CD14-positive monocyte (primary cell): ENCODE measurements around the gene FAM222B. TPM values are rescaled to one million over a fixed set of nuclear protein-coding genes. Genes with fewer than 3 reads are reported as not detected.

ENCODE experiments used
- DNase-seq, 3 donors: peaks; one replicate each; pipeline ENCODE4 v3.0.0-alpha.2; 2011 to 2022
- H2AFZ ChIP-seq: 2 replicates; pipeline ENCODE4 v1.6.0; 2012; ENCODE audit warnings: mild to moderate bottlenecking, low read depth, low read length, inconsistent platforms; ENCODE audit not compliant: insufficient read depth, poor library complexity, severe bottlenecking
- H3K27ac ChIP-seq, 2 donors: 1 replicate in 1 of 2; 2 replicates in 1 of 2; pipeline ENCODE4 v1.5.1; 2012 to 2013; ENCODE audit warnings: low read length in 2 of 2, control low read depth in 1 of 2, inconsistent platforms in 1 of 2, low read depth in 1 of 2, mild to moderate bottlenecking in 1 of 2
- H3K27me3 ChIP-seq, 2 donors: one replicate each; pipeline versions ENCODE4 v1.6.0 to v1.6.1; 2011 to 2013; ENCODE audit warnings: low read length in 2 of 2; ENCODE audit not compliant: control insufficient read depth in 2 of 2, insufficient read depth in 2 of 2
- H3K36me3 ChIP-seq, 2 donors: replicated peaks in 1 of 2; 1 replicate in 1 of 2; 2 replicates in 1 of 2; pipeline versions ENCODE4 v1.5.1 to v1.6.1; 2012 to 2013; ENCODE audit warnings: low read length in 2 of 2, control low read depth in 1 of 2, inconsistent platforms in 1 of 2, mild to moderate bottlenecking in 1 of 2; ENCODE audit not compliant: insufficient read depth in 2 of 2, control insufficient read depth in 1 of 2
- H3K4me1 ChIP-seq, 2 donors: 1 replicate in 1 of 2; 2 replicates in 1 of 2; pipeline versions ENCODE4 v1.5.1 to v1.6.1; 2012 to 2013; ENCODE audit warnings: low read length in 2 of 2, control low read depth in 1 of 2, inconsistent platforms in 1 of 2, mild to moderate bottlenecking in 1 of 2, moderate library complexity in 1 of 2; ENCODE audit not compliant: insufficient read depth in 2 of 2, control insufficient read depth in 1 of 2
- H3K4me2 ChIP-seq: replicated peaks from 2 replicates; pipeline ENCODE3; 2012; ENCODE audit warnings: low read length, moderate library complexity, mild to moderate bottlenecking; ENCODE audit not compliant: poor library complexity, severe bottlenecking; ENCODE audit errors: extremely low read depth
- H3K4me3 ChIP-seq, 3 experiments: fragments of 200-600 bp in 1 of 3; sonication (generic) in 1 of 3; replicated peaks in 1 of 3; 1 replicate in 2 of 3; 2 replicates in 1 of 3; pipeline ENCODE4 v1.5.1; 2011 to 2013; ENCODE audit warnings: low read length in 3 of 3, mild to moderate bottlenecking in 3 of 3, control low read depth in 2 of 3, low read depth in 2 of 3, inconsistent platforms in 1 of 3, moderate library complexity in 1 of 3
- H3K79me2 ChIP-seq: 2 replicates; pipeline ENCODE4 v1.6.0; 2012; ENCODE audit warnings: mild to moderate bottlenecking, control low read depth, inconsistent platforms, low read length, moderate library complexity; ENCODE audit not compliant: insufficient read depth
- H3K9ac ChIP-seq: 2 replicates; pipeline ENCODE4 v1.6.0; 2017; ENCODE audit warnings: low read length, mild to moderate bottlenecking; ENCODE audit not compliant: insufficient read depth, poor library complexity, severe bottlenecking
- H3K9me3 ChIP-seq, 2 donors: replicated peaks in 1 of 2; 1 replicate in 1 of 2; 2 replicates in 1 of 2; pipeline versions ENCODE4 v1.5.1 to v1.6.1; 2012 to 2013; ENCODE audit warnings: low read length in 2 of 2, control low read depth in 1 of 2; ENCODE audit not compliant: control insufficient read depth in 1 of 2, insufficient read depth in 1 of 2
- H4K20me1 ChIP-seq: 2 replicates; pipeline ENCODE4 v1.6.0; 2012; ENCODE audit warnings: mild to moderate bottlenecking, low read length, control low read depth, moderate library complexity; ENCODE audit not compliant: insufficient read depth
- H3K27ac Mint-ChIP-seq, 7 donors: one replicate each; pipeline ENCODE4 v1.8.0; 2020; ENCODE audit warnings: mild to moderate bottlenecking in 7 of 7, mixed read lengths in 7 of 7, moderate library complexity in 6 of 7, inconsistent platforms in 2 of 7
- H3K27me3 Mint-ChIP-seq, 3 donors: one replicate each; pipeline ENCODE4 v1.8.0; 2021 to 2022; ENCODE audit warnings: low read depth in 3 of 3, mild to moderate bottlenecking in 3 of 3, mixed read lengths in 3 of 3, moderate library complexity in 3 of 3, inconsistent platforms in 1 of 3
- H3K36me3 Mint-ChIP-seq, 2 donors: one replicate each; pipeline ENCODE4 v1.8.0; 2020; ENCODE audit warnings: mixed read lengths in 2 of 2, inconsistent platforms in 1 of 2, mild to moderate bottlenecking in 1 of 2
- H3K4me1 Mint-ChIP-seq: one replicate; pipeline ENCODE4 v1.8.0; 2020; ENCODE audit warnings: mild to moderate bottlenecking, mixed read lengths
- H3K4me3 Mint-ChIP-seq, 2 donors: one replicate each; pipeline ENCODE4 v1.8.0; 2020; ENCODE audit warnings: mild to moderate bottlenecking in 2 of 2, mixed read lengths in 2 of 2, moderate library complexity in 1 of 2
- H3K9me3 Mint-ChIP-seq, 7 donors: one replicate each; pipeline ENCODE4 v1.8.0; 2020 to 2022; ENCODE audit warnings: mixed read lengths in 7 of 7, mild to moderate bottlenecking in 6 of 7, moderate library complexity in 6 of 7, inconsistent platforms in 2 of 7
- WGBS: methylation state at CpG from one replicate; pipeline ENCODE4 v1.1.5; 2013; ENCODE audit warnings: missing lambda C conversion rate; ENCODE audit not compliant: insufficient coverage; 5-methylcytosine and 5-hydroxymethylcytosine counted together
- intact Hi-C, 2 donors: fragments of 100-400 bp; cut with micrococcal nuclease; formaldehyde crosslinking; loops; one replicate each; pipeline versions ENCODE4 v1.15.0 to v1.15.1; 2023
- polyA plus RNA-seq, 3 donors: library from polyadenylated mRNA; depleted of rRNA in 1 of 3; unstranded in 2 of 3; stranded (reverse) in 1 of 3; fragments of 300-500 nt in 2 of 3; fragments of >200 nt in 1 of 3; fragmentation: Illumina TruSeq in 2 of 3; gene quantifications; 1 replicate in 2 of 3; 2 replicates in 1 of 3; pipeline ENCODE4 v1.2.3, GENCODE V29; 2012 to 2021
- TF ChIP-seq, protein P1 (sequence below): fragments of 200-600 bp; IDR thresholded peaks from one replicate; pipeline ENCODE4 v1.8.0; 2022; ENCODE audit warnings: antibody characterized with exemption, mild to moderate bottlenecking

FAM222B gene
- polyA plus RNA-seq, 3 donors = 1.5 to 8.6 (median 1.9) TPM

- Mint-ChIP-seq H3K27me3 (peaks cover 0 to 5% (median 2%) of the 10 kb centered on the region in 3 donors), H3K4me1 (peaks cover 3% of the 10 kb centered on the region), H3K36me3 (peaks cover 7% of the 10 kb centered on the region in 2 donors), H3K4me3 (no peak overlapping the region), H3K27ac (no peak overlapping the region), H3K9me3 (no peaks in the 10 kb centered on the region)
- no peak overlapping the region for H3K9ac ChIP-seq
- no peak overlapping the region for H3K4me2 ChIP-seq
- H3K27ac ChIP-seq = no peak overlapping the region
- WGBS = no CpG with 5 or more reads among the region's 7 CpGs
- peaks cover 1% of the 10 kb centered on the region for H4K20me1 ChIP-seq
- no peaks in the 10 kb centered on the region for H3K79me2 ChIP-seq
- H3K9me3 ChIP-seq = no peaks in the 10 kb centered on the region
- intact Hi-C loops = no loop called here
- TF ChIP-seq, protein P1, sequence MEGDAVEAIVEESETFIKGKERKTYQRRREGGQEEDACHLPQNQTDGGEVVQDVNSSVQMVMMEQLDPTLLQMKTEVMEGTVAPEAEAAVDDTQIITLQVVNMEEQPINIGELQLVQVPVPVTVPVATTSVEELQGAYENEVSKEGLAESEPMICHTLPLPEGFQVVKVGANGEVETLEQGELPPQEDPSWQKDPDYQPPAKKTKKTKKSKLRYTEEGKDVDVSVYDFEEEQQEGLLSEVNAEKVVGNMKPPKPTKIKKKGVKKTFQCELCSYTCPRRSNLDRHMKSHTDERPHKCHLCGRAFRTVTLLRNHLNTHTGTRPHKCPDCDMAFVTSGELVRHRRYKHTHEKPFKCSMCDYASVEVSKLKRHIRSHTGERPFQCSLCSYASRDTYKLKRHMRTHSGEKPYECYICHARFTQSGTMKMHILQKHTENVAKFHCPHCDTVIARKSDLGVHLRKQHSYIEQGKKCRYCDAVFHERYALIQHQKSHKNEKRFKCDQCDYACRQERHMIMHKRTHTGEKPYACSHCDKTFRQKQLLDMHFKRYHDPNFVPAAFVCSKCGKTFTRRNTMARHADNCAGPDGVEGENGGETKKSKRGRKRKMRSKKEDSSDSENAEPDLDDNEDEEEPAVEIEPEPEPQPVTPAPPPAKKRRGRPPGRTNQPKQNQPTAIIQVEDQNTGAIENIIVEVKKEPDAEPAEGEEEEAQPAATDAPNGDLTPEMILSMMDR = no peak
- peaks cover 2 to 11% of the 10 kb centered on the region in 2 donors for H3K36me3 ChIP-seq
- H2AFZ ChIP-seq = no peak overlapping the region
- no peaks in the 10 kb centered on the region for H3K4me1 ChIP-seq
- no peaks in the 10 kb centered on the region for H3K27me3 ChIP-seq
- DNase-seq = no peak
- no peak overlapping the region for H3K4me3 ChIP-seq
Measured at GRCh38 chr17:28873839-28874238, 31.2 kb upstream of the FAM222B start.

- 26% methylated on average over 3 of the region's 6 CpGs for WGBS
- H2AFZ ChIP-seq = no peak overlapping the region
Measured at GRCh38 chr17:28871056-28871579, 28.5 kb upstream of the FAM222B start.

More at GRCh38 chr17:28871056-28871579, 28.5 kb upstream of the FAM222B start:
- Histone ChIP-seq H3K4me1 (peaks cover 0 to 1% of the 10 kb centered on the region in 2 donors), H3K9ac (no peak overlapping the region), H3K4me3 (no peak overlapping the region), H3K36me3 (no peaks in the 10 kb centered on the region), H3K27ac (no peak overlapping the region), H3K27me3 (no peaks in the 10 kb centered on the region), H3K9me3 (no peaks in the 10 kb centered on the region), H3K4me2 (no peak overlapping the region), H3K79me2 (no peaks in the 10 kb centered on the region), H4K20me1 (no peaks in the 10 kb centered on the region)
- intact Hi-C loops = no loop called here
- TF ChIP-seq, protein P1 = no peak
- Mint-ChIP-seq H3K9me3 (no peaks in the 10 kb centered on the region), H3K27ac (peak overlapping the region in 1 of 7 donors; percentile 51), H3K4me1 (peaks cover 4% of the 10 kb centered on the region), H3K36me3 (no peaks in the 10 kb centered on the region), H3K4me3 (no peak overlapping the region), H3K27me3 (peaks cover 0 to 5% (median 2%) of the 10 kb centered on the region in 3 donors)
- DNase-seq = no peak
